GM11168 (cell line): ENCODE results near the gene JHY.

Source experiments
- in situ Hi-C: fragments of 300-500 bp; cut with MboI; formaldehyde crosslinking; loops from one replicate; pipeline ENCODE4 v1.12.0; 2022; ENCODE audit warnings: low sequenced_read_pairs; ENCODE audit not compliant: unreplicated experiment

Gene JHY

DNA sequence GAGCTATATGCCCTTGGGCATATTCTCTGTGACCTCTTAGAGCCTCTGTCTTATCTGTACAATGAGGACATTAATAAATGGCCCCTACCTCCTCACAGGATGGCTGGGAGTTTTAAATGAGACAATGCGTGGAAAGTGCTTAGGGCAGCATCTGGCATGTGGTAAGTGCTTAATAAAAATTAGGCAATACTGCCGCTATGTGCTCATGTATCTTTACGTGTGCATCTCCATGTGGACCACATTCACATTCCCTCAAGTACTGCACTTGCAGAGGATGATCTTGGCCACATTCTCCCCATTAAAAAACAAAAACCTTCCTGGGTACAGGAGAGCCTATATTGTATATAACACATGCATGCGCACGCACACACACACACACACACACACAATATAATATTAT is 118.2 kb downstream of the JHY start:
- in situ Hi-C loops = no loop called here

DNA sequence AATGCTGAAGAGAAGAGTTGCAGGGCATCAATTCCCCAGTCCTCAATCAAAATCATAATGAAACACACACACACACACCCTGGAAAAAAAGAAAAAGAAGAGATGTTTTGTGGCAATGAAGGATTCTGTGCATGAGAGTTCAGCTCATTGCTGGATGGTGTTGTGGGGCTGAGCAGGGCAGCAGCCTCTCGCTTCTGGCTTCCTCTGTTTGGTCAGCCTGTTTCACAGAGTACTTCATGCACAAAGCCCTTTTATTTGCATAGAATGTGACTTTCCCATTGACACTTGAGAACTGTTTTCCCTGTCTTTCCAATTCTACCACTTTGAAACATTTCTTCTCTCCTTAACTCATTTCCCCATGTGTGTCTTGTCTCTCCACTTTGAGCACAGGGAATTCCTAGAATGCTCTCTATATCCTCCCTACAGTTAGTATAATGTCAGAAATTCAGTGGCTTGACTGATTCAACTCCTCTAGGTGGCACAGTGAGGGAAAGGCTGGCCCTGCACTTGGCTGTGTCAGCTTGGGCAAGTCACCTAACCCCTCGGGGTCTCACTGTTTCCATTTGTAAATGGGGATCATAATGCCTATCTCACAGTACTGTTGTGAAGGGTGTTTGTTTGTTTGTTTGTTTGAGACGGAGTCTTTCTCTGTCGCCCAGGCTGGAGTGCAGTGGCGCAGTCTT is 124.4 kb downstream of the JHY start:
- in situ Hi-C loops = no loop called here
